GM18870 (cell line): ENCODE measurements around the gene VPS18.
"Not testable (repeated sequence)": the region's sequence is repeated elsewhere in the genome, so short reads cannot be mapped to it uniquely, and the experiment has no call there.

Experiments
- ATAC-seq: cut with Tn5 transposase; IDR thresholded peaks from one replicate; pipeline ENCODE4 v1.9.1; 2021; ENCODE audit warnings: moderate library complexity; ENCODE audit not compliant: unreplicated experiment

Gene VPS18

GRCh38 chr15:40893733-40894680 lies at the start of gene VPS18:
Gene VPS18 (plus strand): TSS chr15:40894450. CDS start chr15:40894769, 319 bp downstream.
- peak; percentile 71 for ATAC-seq

GRCh38 chr15:40844696-40845030 lies 49.6 kb upstream of the VPS18 start:
- no peak for ATAC-seq

- no peak for ATAC-seq
Observed at GRCh38 chr15:40845036-40845435, 49.2 kb upstream of the VPS18 start.

GRCh38 chr15:40845511-40846284 lies 48.6 kb upstream of the VPS18 start:
- ATAC-seq: no peak

- ATAC-seq: no peak
Observed at GRCh38 chr15:40846841-40847222, 47.4 kb upstream of the VPS18 start.

- ATAC-seq: no peak
Observed at GRCh38 chr15:40847223-40847961, 46.9 kb upstream of the VPS18 start.

- no peak for ATAC-seq
Observed at GRCh38 chr15:40850576-40851112, 43.6 kb upstream of the VPS18 start.

GRCh38 chr15:40852529-40852928 lies 41.7 kb upstream of the VPS18 start:
- ATAC-seq: no peak

GRCh38 chr15:40853241-40853890 lies 40.9 kb upstream of the VPS18 start:
- no peak for ATAC-seq

GRCh38 chr15:40854161-40854560 lies 40.1 kb upstream of the VPS18 start:
- ATAC-seq: no peak

GRCh38 chr15:40855706-40856234 lies 38.5 kb upstream of the VPS18 start:
- ATAC-seq: no peak

- no peak for ATAC-seq
Observed at GRCh38 chr15:40856746-40857145, 37.5 kb upstream of the VPS18 start.

- no peak for ATAC-seq
Observed at GRCh38 chr15:40857601-40858341, 36.5 kb upstream of the VPS18 start.

GRCh38 chr15:40858706-40859105 lies 35.5 kb upstream of the VPS18 start:
- no peak for ATAC-seq

- ATAC-seq: no peak
Observed at GRCh38 chr15:40859206-40859851, 34.9 kb upstream of the VPS18 start.

- ATAC-seq: not testable (repeated sequence)
Observed at GRCh38 chr15:40861147-40861546, 33.1 kb upstream of the VPS18 start.

GRCh38 chr15:40863660-40864270 lies 30.5 kb upstream of the VPS18 start:
- no peak for ATAC-seq

GRCh38 chr15:40867199-40867598 lies 27.1 kb upstream of the VPS18 start:
- no peak for ATAC-seq

GRCh38 chr15:40869686-40870085 lies 24.6 kb upstream of the VPS18 start:
- ATAC-seq: no peak
